Stomach smooth muscle (tissue), 2 donors: ENCODE data around the gene RAP1GAP2.

ENCODE experiments used
- H3K27ac ChIP-seq: one replicate; pipeline ENCODE4 v1.7.0; 2013; ENCODE audit warnings: mild to moderate bottlenecking, low read length, inconsistent platforms
- H3K27me3 ChIP-seq, 2 donors: one replicate each; pipeline ENCODE4 v1.7.0; 2013; ENCODE audit warnings: low read length in 2 of 2; ENCODE audit not compliant: insufficient read depth in 2 of 2, control insufficient read depth in 1 of 2
- H3K36me3 ChIP-seq, 2 donors: one replicate each; pipeline ENCODE4 v1.7.0; 2013; ENCODE audit warnings: low read length in 2 of 2; ENCODE audit not compliant: control insufficient read depth in 2 of 2, insufficient read depth in 2 of 2
- H3K4me1 ChIP-seq: one replicate; pipeline ENCODE4 v1.7.0; 2013; ENCODE audit warnings: low read length; ENCODE audit not compliant: control insufficient read depth, insufficient read depth
- H3K4me3 ChIP-seq, 2 donors: one replicate each; pipeline ENCODE4 v1.7.0; 2013; ENCODE audit warnings: low read length in 2 of 2
- H3K9ac ChIP-seq, 2 donors: one replicate each; pipeline ENCODE4 v1.7.0; 2013; ENCODE audit warnings: low read length in 2 of 2, mild to moderate bottlenecking in 1 of 2
- H3K9me3 ChIP-seq, 2 donors: one replicate each; pipeline ENCODE4 v1.7.0; 2013; ENCODE audit warnings: low read length in 2 of 2; ENCODE audit not compliant: control insufficient read depth in 2 of 2
- donor health status: healthy.
- donor health status: Pancreatic carcinoma.

RAP1GAP2 gene

DNA sequence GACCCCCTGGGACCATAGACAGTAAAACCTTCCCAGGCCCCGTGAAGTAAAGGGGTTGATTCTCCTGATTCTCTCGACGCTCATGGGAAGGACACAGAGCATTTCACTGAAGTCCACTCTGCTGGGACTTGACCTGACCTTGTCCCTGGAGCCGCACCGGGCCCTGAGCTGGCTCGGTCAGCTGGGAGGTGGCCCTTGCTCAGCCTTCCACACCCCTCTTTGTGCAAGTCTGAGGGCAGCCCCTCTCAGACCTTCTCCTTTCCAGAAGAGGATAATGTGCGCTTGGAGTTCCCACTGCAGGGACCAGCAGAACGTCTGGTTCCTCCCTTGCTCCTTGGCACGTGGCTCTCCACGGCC lies 115.5 kb downstream of the RAP1GAP2 start:
- Histone ChIP-seq H3K36me3 (peaks cover 0 to 3% of the 10 kb centered on the region in 2 donors), H3K27me3 (no peaks in the 10 kb centered on the region), H3K4me1 (no peaks in the 10 kb centered on the region), H3K9ac (no peak overlapping the region), H3K27ac (no peak overlapping the region), H3K4me3 (no peak overlapping the region), H3K9me3 (no peaks in the 10 kb centered on the region)

DNA sequence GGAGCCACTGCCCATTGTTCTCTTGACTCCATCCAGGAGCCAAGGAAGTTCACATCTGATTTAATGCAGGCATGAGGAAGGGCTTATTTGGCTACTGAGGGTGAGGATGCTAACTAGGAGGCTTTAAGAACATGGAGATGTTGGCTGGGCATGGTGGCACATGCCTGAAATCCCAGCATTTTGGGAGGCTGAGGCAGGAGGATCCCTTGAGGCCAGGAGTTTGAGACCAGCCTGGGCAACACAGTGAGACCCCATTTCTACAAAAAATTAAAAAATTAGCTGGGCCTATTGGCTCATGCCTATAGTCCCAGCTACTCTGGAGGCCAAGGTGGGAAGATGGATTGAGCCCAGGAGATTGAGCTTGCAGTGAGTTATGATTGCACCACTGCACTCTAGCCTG lies 116.5 kb downstream of the RAP1GAP2 start:
- H3K4me3 ChIP-seq, result no peak overlapping the region
- H3K27ac ChIP-seq, result no peak overlapping the region
- H3K4me1 ChIP-seq, result no peaks in the 10 kb centered on the region
- H3K27me3 ChIP-seq, result no peaks in the 10 kb centered on the region
- H3K36me3 ChIP-seq, result no peaks in the 10 kb centered on the region
- H3K9me3 ChIP-seq, result no peaks in the 10 kb centered on the region
- no peak overlapping the region for H3K9ac ChIP-seq

DNA sequence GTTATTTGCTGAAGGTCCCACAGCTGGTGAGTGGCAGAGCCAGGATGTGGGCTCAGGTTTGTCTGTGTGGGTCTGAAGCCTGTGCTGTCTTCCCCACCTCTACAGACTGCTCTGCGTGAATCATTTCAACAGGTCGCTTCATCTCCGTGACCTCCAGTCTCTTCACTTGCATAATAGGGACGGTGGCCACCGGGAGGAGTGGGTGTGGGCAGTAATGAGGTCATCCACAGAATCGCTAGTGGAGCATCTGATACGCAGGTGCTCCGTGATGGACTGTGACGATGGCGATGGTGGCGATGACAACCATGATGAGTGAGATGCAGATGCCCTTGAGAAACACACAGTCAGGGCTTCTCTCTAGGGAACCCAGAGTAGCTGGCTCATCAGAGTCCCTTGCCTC lies 120.2 kb downstream of the RAP1GAP2 start:
- Histone ChIP-seq H3K4me3 (no peak overlapping the region), H3K9ac (no peak overlapping the region), H3K4me1 (no peaks in the 10 kb centered on the region), H3K27me3 (no peaks in the 10 kb centered on the region), H3K27ac (no peak overlapping the region), H3K36me3 (no peaks in the 10 kb centered on the region), H3K9me3 (no peaks in the 10 kb centered on the region)

DNA sequence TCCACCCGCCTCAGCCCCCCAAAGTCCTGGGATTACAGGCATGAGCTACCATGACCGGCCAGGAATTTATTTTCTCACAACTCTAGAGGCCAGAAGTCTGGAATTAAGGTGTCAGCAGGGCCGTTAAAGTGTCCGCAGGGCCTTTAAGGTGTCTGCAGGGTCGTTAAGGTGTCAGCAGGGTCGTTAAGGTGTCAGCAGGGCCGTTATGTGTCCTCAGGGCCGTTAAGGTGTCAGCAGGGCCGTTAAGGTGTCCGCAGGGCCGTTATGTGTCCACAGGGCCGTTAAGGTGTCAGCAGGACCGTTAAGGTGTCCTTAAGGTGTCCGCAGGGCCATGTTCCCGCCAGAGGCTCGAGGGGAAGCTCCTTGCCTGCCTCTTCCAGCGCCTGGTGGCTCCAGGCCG lies 125.2 kb downstream of the RAP1GAP2 start:
- H3K27me3 ChIP-seq, result no peaks in the 10 kb centered on the region
- H3K27ac ChIP-seq, result no peak overlapping the region
- H3K4me1 ChIP-seq, result no peaks in the 10 kb centered on the region
- no peak overlapping the region for H3K4me3 ChIP-seq
- H3K36me3 ChIP-seq, result no peaks in the 10 kb centered on the region
- no peaks in the 10 kb centered on the region for H3K9me3 ChIP-seq
- H3K9ac ChIP-seq, result no peak overlapping the region

DNA sequence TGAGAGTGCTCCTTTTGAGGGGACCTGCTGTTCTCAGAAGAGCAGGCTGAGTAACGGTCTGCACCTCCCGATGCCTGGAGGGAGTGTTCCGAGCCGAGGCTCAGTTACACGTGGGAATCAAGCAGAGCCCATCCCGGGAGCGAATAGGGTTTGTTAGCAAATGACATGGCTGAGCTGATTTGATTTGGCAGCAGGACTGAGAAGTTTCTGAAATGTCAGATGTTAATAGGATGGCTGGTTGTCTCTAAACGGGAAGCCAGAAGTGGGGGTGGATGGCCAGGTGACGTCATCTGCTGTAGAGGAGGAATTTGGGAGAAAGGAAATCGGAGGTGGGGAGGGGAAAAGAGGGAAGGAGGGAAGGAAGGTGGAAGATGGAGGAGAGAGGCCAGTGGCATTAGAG lies 128.0 kb downstream of the RAP1GAP2 start:
- no peaks in the 10 kb centered on the region for H3K36me3 ChIP-seq
- no peaks in the 10 kb centered on the region for H3K4me1 ChIP-seq
- no peak overlapping the region for H3K9ac ChIP-seq
- H3K27me3 ChIP-seq, result no peaks in the 10 kb centered on the region
- no peak overlapping the region for H3K4me3 ChIP-seq
- no peaks in the 10 kb centered on the region for H3K9me3 ChIP-seq
- no peak overlapping the region for H3K27ac ChIP-seq

DNA sequence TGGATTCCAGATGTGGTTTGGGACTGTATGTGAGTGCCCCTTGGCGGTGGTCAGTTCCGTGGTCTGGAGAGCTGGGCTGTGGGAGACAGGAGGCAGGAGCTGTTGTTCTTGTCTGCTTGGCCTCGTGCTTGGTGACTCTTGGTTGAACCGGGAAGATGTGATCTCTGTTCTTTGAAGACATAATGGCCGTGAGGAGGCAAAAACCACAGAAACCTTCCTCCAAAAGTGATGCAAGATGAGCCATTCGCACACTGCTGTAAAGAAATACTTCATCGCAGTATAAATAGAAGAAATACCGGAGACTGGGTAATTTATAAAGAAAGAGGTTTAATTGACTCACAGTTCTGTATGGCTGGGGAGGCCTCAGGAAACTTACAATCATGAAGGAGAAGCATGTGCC lies 128.8 kb downstream of the RAP1GAP2 start:
- no peaks in the 10 kb centered on the region for H3K4me1 ChIP-seq
- H3K9me3 ChIP-seq, result no peaks in the 10 kb centered on the region
- no peak overlapping the region for H3K27ac ChIP-seq
- H3K36me3 ChIP-seq, result no peaks in the 10 kb centered on the region
- no peak overlapping the region for H3K4me3 ChIP-seq
- H3K9ac ChIP-seq, result no peak overlapping the region
- H3K27me3 ChIP-seq, result no peaks in the 10 kb centered on the region

DNA sequence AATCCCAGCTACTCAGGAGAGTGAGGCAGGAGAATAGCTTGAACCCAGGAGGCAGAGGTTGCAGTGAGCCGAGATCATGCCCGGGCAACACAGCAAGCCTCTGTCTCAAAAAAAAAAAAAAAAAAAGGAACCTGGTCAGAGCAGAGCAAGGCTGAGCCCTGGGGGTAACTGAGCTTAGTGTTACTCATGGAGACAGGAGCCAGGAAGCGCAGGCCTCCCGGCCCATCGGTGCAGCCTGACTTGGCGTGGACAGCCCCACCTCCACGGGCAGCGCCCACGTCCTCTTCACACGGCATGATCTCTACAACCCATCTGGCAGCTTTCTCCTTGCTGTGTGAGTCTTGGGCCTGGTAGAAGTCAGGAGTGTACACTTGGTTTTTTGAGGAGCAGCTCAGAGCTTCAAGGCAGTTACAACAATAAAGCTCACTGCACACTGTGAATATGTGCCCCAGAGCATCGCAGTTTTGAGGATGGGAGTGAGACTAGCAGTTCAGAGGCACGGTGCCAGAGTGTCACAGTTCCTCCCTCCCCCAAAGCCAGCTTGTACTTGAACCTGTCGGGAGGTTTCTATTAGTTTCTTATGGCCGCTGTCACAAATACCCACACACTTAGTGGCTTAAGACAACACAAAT lies 129.9 kb downstream of the RAP1GAP2 start:
- Histone ChIP-seq H3K27ac (no peak overlapping the region), H3K4me1 (no peaks in the 10 kb centered on the region), H3K9me3 (no peaks in the 10 kb centered on the region), H3K4me3 (no peak overlapping the region), H3K27me3 (no peaks in the 10 kb centered on the region), H3K9ac (no peak overlapping the region), H3K36me3 (no peaks in the 10 kb centered on the region)

DNA sequence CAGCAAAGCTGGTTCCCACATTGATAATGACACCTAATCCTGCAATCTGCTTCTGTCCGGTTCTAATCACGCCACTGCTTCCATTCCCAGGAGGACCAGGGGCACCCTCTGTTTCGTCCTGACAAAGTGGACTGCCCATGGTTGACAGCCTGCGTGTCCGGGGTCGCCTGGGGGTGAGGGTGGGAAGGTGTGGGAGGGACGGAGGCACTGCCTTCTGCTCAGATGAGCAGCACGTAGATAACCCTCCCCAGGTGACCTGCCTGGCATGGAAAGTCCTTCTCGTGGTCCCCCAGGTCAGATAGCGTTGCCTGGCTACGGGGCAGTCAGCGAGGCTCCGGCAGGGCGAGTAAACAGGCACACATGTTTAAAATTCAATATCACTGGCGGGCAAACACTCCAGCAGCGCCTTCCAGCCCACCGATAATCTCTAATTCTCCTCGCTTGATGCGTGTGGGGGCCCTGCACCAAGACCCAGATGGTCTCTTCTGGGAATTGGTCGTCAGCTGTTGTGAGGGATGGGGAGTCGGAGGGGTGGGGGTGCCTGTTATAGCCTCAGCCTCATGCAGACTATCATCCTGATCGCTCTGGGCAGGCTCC lies 132.2 kb downstream of the RAP1GAP2 start:
- Histone ChIP-seq H3K27ac (no peak overlapping the region), H3K9me3 (no peaks in the 10 kb centered on the region)

DNA sequence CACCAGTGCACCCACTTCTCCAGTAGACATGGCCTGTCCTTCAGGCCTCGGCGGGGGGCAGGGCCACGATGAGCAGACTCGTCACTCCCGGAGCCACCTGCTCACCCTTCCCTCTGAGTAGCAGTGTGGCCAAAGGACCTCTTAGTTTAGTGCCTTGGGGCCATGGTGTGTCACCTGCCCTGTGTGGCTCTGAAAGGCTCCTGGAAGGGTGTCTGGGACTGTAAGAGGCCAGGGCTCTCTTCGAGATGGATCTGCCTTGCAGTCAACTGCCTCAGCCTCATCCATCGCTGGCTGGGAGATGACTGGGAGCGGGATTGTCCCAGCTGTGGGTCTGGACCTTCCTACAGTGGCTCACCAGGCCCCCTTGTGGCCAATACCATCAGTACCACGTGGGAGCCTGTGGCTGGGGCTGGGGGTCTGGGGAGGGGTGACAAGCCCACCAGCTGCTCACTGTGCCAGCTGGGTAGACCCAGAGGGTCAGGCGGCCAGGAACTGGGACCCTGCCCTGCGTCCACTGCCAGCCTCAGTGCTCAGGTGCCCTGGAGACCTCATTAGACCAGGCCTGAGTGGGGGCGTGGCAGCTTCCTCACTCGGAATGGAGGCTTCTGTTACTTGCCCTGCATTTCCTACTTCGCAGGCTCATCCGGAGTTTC lies 133.8 kb downstream of the RAP1GAP2 start:
- Histone ChIP-seq H3K9me3 (no peaks in the 10 kb centered on the region), H3K27me3 (no peaks in the 10 kb centered on the region), H3K9ac (no peak overlapping the region), H3K27ac (no peak overlapping the region), H3K4me1 (no peaks in the 10 kb centered on the region), H3K36me3 (no peaks in the 10 kb centered on the region), H3K4me3 (no peak overlapping the region)

More for the DNA sequence above, 132.2 kb downstream of the RAP1GAP2 start:
- H3K36me3 ChIP-seq, result no peaks in the 10 kb centered on the region
- H3K4me1 ChIP-seq, result no peaks in the 10 kb centered on the region
- H3K4me3 ChIP-seq, result no peak overlapping the region
- H3K9ac ChIP-seq, result no peak overlapping the region
- no peaks in the 10 kb centered on the region for H3K27me3 ChIP-seq

DNA sequence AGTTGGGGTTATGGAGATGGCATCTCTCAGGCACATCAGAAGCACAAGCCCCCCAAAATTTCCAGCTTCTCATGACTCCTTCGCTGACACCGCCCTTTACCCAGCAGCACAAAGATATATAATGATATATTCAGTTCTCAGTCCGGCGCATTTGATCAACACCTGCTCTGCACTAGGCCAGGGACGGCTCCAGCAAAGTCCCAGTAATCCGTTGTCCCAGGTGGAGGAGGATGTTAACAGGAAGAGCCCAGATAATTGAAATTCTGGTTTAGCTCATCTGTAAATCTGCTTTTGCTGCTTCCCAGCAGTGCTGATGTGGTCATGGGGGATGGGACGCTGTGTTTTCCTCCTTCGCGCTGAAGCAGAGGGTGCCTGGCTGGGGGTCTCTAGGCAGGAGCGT lies 135.6 kb downstream of the RAP1GAP2 start:
- H3K27ac ChIP-seq, result no peak overlapping the region

DNA sequence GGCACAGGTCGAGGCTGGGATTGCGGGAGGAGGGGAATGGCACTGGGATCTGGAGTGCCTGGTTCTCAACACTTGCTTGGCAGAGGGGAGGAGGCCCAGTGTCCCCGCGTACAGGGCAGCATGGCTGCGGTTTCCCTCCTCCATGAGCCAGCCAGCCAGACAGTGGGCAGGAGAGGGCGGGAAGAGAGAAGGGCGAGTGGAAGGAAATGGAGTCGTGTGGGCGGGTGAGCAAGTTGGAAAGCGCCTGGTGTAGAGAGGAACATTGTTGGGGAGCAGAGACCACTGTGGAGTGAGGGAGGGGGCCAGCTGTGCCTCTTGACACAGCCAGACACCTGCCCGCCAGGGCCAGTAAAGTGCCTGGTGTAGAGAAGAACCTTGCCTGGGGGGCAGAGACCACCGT lies 136.7 kb downstream of the RAP1GAP2 start:
- H3K27me3 ChIP-seq, result no peaks in the 10 kb centered on the region
- no peaks in the 10 kb centered on the region for H3K36me3 ChIP-seq
- H3K9me3 ChIP-seq, result no peaks in the 10 kb centered on the region
- H3K27ac ChIP-seq, result no peak overlapping the region
- H3K4me1 ChIP-seq, result no peaks in the 10 kb centered on the region
- H3K9ac ChIP-seq, result no peak overlapping the region
- no peak overlapping the region for H3K4me3 ChIP-seq

More for the DNA sequence above, 135.6 kb downstream of the RAP1GAP2 start:
- no peaks in the 10 kb centered on the region for H3K27me3 ChIP-seq
- H3K4me1 ChIP-seq, result no peaks in the 10 kb centered on the region
- no peak overlapping the region for H3K9ac ChIP-seq
- H3K4me3 ChIP-seq, result no peak overlapping the region
- no peaks in the 10 kb centered on the region for H3K9me3 ChIP-seq
- H3K36me3 ChIP-seq, result no peaks in the 10 kb centered on the region
